Gastrocnemius medialis (tissue), 4 donors: ENCODE measurements around the gene ALDH6A1. TPM values are rescaled to one million over a fixed set of nuclear protein-coding genes. Genes with fewer than 3 reads are reported as not detected.

Experiments used
- ATAC-seq, 2 donors: fragments of 150-250 bp; one replicate each; pipeline ENCODE4 v1.9.1; 2016
- DNase-seq, 2 donors: peaks; one replicate each; pipeline ENCODE4 v3.0.0-alpha.2; 2019
- H3K27ac ChIP-seq, 4 donors: fragments of 200-600 bp; sonication (generic); 1 replicate in 1 of 4; 2 replicates in 3 of 4; pipeline ENCODE4 v1.5.1; 2016 to 2018; ENCODE audit warnings: mild to moderate bottlenecking in 2 of 4, moderate library complexity in 1 of 4
- H3K27me3 ChIP-seq, 3 donors: fragments of 200-600 bp; sonication (generic) in 2 of 3; 1 replicate in 1 of 3; 2 replicates in 2 of 3; pipeline versions ENCODE4 v1.5.1 to v1.6.0; 2016 to 2019; ENCODE audit warnings: mild to moderate bottlenecking in 1 of 3, moderate library complexity in 1 of 3
- H3K36me3 ChIP-seq, 2 donors: fragments of 200-600 bp; sonication (generic) in 1 of 2; one replicate each; pipeline ENCODE4 v1.5.1; 2017 to 2018
- H3K4me1 ChIP-seq, 2 donors: fragments of 200-600 bp; sonication (generic) in 1 of 2; one replicate each; pipeline ENCODE4 v1.5.1; 2016 to 2017; ENCODE audit warnings: mild to moderate bottlenecking in 2 of 2
- H3K4me3 ChIP-seq, 4 donors: fragments of 200-600 bp; sonication (generic) in 3 of 4; 1 replicate in 1 of 4; 2 replicates in 3 of 4; pipeline ENCODE4 v1.5.1; 2016 to 2019; ENCODE audit warnings: mild to moderate bottlenecking in 2 of 4
- H3K9me3 ChIP-seq, 3 donors: fragments of 200-600 bp; sonication (generic) in 2 of 3; 1 replicate in 1 of 3; 2 replicates in 2 of 3; pipeline ENCODE4 v1.5.1; 2016 to 2019
- POLR2A ChIP-seq, 2 donors: fragments of 450-650 bp; IDR thresholded peaks; one replicate each; pipeline ENCODE4 v1.6.1; 2017; ENCODE audit warnings: antibody characterized with exemption in 2 of 2, mild to moderate bottlenecking in 2 of 2, moderate library complexity in 2 of 2
- in situ Hi-C, 4 donors: fragments of 200-750 bp; cut with MboI; loops; one replicate each; pipeline versions ENCODE4 v1.15.0 to v1.8.0; 2017; ENCODE audit warnings: low sequenced_read_pairs in 4 of 4
- intact Hi-C: fragments of 100-400 bp; cut with DNase I; formaldehyde crosslinking; loops from one replicate; pipeline ENCODE4 v1.15.1; 2023; ENCODE audit warnings: low total_unique reads
- total RNA-seq, 4 donors: library from RNA; depleted of rRNA; stranded (reverse); fragments of >200 nt; gene quantifications; one replicate each; pipeline versions ENCODE4 v1.1.0 to v1.2.3, GENCODE V29; 2016
- TF ChIP-seq, protein P1 (sequence below), 5 experiments: fragments of 450-650 bp in 3 of 5; fragments of 200-600 bp in 2 of 5; sonication (generic) in 2 of 5; IDR thresholded peaks in 4 of 5; conservative IDR thresholded peaks in 1 of 5; 1 replicate in 4 of 5; 2 replicates in 1 of 5; pipeline ENCODE4 v1.5.1; 2016 to 2019; ENCODE audit warnings: antibody characterized with exemption in 5 of 5, mild to moderate bottlenecking in 3 of 5, moderate library complexity in 3 of 5

Gene ALDH6A1
- total RNA-seq, 4 donors from 2014 or later, result 5.9 to 26.3 (median 20.3) TPM

DNA sequence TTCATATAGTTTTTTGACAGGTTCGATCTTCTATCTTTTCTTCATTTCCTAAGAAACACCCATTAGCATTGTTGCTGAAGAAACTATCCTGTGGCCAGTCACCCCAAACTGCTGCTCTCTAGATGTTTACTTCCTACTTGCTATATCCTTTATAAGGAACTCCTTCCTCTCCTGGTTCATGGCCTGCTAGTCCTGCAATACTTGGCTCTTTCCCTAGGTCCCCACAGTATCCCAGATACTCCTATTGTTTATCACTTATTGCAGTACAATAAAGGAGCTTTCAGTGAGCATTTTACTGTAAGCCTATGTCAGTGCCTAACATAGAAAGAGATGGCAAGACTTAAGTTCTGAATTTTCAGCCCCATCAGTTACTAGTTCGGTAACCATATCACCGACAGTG, 2.8 kb downstream of the ALDH6A1 start:
- Histone ChIP-seq H3K4me3 (no peak overlapping the region), H3K27me3 (no peaks in the 10 kb centered on the region), H3K27ac (peak overlapping the region in 1 of 4 donors; percentile 50), H3K36me3 (no peaks in the 10 kb centered on the region), H3K4me1 (peaks cover 24 to 34% of the 10 kb centered on the region in 2 donors), H3K9me3 (no peaks in the 10 kb centered on the region)
- DNase-seq (no peak), ATAC-seq (no peak)
- in situ Hi-C loops (no loop called here), intact Hi-C loops (loop anchor here (10.0 kb wide), 1 partner anchor 357 kb away; no protein-coding TSS in a partner anchor)
- TF ChIP-seq, protein P1, sequence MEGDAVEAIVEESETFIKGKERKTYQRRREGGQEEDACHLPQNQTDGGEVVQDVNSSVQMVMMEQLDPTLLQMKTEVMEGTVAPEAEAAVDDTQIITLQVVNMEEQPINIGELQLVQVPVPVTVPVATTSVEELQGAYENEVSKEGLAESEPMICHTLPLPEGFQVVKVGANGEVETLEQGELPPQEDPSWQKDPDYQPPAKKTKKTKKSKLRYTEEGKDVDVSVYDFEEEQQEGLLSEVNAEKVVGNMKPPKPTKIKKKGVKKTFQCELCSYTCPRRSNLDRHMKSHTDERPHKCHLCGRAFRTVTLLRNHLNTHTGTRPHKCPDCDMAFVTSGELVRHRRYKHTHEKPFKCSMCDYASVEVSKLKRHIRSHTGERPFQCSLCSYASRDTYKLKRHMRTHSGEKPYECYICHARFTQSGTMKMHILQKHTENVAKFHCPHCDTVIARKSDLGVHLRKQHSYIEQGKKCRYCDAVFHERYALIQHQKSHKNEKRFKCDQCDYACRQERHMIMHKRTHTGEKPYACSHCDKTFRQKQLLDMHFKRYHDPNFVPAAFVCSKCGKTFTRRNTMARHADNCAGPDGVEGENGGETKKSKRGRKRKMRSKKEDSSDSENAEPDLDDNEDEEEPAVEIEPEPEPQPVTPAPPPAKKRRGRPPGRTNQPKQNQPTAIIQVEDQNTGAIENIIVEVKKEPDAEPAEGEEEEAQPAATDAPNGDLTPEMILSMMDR (IDR thresholded peaks at IDR 0.05 in 4 of 5, conservative IDR thresholded peaks at IDR 0.05 in 1 of 5), result no peak
- TF ChIP-seq POLR2A (IDR thresholded peaks at IDR 0.05), result no peak

DNA sequence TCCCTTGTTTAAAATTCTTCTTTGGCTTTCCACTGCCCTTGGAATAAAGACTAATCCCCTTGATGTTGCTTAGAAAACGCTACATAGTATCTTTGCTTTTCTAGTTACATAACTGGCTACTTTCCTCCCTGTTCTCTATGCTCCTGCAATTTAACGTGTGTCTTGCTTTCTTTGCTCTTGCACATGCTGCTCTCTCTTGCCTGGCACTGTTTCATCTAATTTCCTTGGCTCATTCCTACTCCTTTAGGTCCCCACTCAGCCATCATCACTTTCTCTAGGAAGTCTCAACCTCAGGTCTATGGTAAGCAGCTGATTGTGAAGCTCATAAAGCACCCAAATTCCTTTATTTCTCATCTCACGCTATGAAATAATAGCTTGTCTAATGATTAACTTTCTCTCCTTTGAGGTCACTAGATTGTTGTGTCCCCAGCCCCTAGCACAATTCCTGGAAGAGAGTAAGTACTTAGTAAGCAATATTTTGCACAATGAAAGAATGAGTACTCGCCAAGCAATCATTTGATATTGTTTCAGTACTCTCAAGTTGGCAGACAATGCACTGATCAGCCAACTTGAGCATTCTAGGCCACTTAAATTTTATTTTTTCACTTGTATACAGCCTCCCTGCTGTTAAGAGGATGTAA, 3.3 kb downstream of the ALDH6A1 start:
- Histone ChIP-seq H3K4me3 (no peak overlapping the region), H3K9me3 (no peaks in the 10 kb centered on the region), H3K36me3 (no peaks in the 10 kb centered on the region), H3K4me1 (peaks cover 19 to 28% of the 10 kb centered on the region in 2 donors), H3K27me3 (no peaks in the 10 kb centered on the region), H3K27ac (peak overlapping the region in 1 of 4 donors; percentile 26)
- no peak for DNase-seq
- intact Hi-C loops (loop anchor here (10.0 kb wide), 1 partner anchor 356 kb away; no protein-coding TSS in a partner anchor), in situ Hi-C loops (no loop called here)
- no peak for TF ChIP-seq POLR2A (IDR thresholded peaks at IDR 0.05)
- TF ChIP-seq, protein P1 (IDR thresholded peaks at IDR 0.05 in 4 of 5, conservative IDR thresholded peaks at IDR 0.05 in 1 of 5), result no peak
- ATAC-seq, result no peak

DNA sequence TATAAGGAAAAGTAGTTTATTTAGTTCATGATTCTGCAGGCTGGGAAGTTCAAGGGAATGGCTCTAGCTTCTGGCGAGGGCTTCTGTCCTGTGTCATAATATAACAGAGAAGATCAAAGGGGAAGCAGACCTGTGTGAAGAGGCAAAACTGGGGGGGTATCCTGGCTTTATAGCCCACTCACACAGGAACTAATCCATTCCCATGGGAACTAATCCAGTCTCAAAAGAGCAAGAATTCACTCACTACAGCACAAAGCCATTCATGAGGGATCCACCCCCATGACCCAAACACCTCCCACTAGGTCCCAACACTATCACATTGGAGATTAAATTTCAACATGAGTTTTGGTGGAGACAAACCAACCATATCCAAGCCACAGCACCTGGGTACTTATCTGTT, 6.9 kb downstream of the ALDH6A1 start:
- H3K27ac ChIP-seq, result no peak overlapping the region
- no peak for TF ChIP-seq POLR2A (IDR thresholded peaks at IDR 0.05)
- TF ChIP-seq, protein P1 (IDR thresholded peaks at IDR 0.05 in 4 of 5, conservative IDR thresholded peaks at IDR 0.05 in 1 of 5), result no peak
- H3K36me3 ChIP-seq, result peaks cover 0 to 7% of the 10 kb centered on the region in 2 donors
- intact Hi-C loops (no loop called here), in situ Hi-C loops (no loop called here)
- H3K27me3 ChIP-seq, result no peaks in the 10 kb centered on the region
- ATAC-seq (no peak), DNase-seq (no peak)
- H3K4me1 ChIP-seq, result peaks cover 0 to 8% of the 10 kb centered on the region in 2 donors
- no peaks in the 10 kb centered on the region for H3K9me3 ChIP-seq
- no peak overlapping the region for H3K4me3 ChIP-seq

DNA sequence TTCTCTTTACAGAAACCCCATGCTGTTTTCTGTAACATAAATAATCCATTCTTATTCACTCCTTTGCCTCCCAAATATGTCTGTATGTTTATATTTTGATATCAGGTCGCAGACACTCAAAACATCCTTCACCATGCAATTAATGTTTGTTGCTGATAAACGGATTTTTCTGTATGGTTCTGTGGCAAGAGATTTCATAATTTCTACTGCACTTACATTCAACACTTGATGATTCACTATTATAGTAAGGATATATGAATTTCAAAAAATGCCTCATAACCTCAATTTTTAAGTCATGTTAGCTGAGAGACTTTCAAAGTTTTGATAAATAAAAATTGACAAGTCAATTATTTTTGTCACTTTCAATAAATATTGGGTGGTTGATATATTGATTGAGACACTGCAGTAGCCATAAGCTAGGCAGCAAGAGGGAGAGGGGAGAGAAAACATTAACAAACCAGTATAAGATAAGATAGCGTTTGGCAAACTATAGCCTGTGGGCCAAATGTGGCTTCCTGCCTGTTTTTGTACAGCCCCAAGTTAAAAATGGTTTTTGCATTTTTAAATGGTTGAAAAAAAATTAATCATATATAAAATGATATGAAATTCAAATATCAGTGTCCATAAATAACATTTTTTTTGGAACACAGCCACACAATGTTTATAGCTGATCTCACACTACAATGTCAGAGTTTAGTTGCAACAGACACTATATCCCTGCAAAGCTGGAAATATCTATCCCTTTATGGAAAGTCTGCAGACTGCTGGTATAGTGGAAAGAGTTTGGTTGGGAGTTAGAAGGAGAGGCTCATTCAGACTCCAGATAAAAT, 18.3 kb downstream of the ALDH6A1 start:
- TF ChIP-seq POLR2A (IDR thresholded peaks at IDR 0.05), result no peak
- TF ChIP-seq, protein P1 (IDR thresholded peaks at IDR 0.05 in 4 of 5, conservative IDR thresholded peaks at IDR 0.05 in 1 of 5), result no peak
- intact Hi-C loops, result no loop called here

More for the DNA sequence above, 18.3 kb downstream of the ALDH6A1 start:
- Histone ChIP-seq H3K9me3 (no peaks in the 10 kb centered on the region), H3K27me3 (no peaks in the 10 kb centered on the region), H3K27ac (no peak overlapping the region), H3K36me3 (peaks cover 0 to 64% of the 10 kb centered on the region in 2 donors), H3K4me1 (peaks cover 0 to 7% of the 10 kb centered on the region in 2 donors), H3K4me3 (no peak overlapping the region)
- ATAC-seq (no peak), DNase-seq (no peak)
- in situ Hi-C loops, result no loop called here
